ENCODE results near the gene DGKH. TPM values are rescaled to one million over a fixed set of nuclear protein-coding genes. Genes with fewer than 3 reads are reported as not detected.
A peak's percentile ranks its signal among the peaks of the same experiment; 100 is the strongest.

DGKH gene
- total RNA-seq, 1 donor from 2014 or later = 14.5 TPM

GRCh38 chr13:42271337-42272114 is 223.1 kb downstream of the DGKH start:
- peak overlapping the region; percentile 98 for H3K4me3 Mint-ChIP-seq (ENCODE audit: unreplicated experiment)
- no peaks in the 10 kb centered on the region for H3K27me3 Mint-ChIP-seq (ENCODE audit: unreplicated experiment)
- peak; percentile 98 for DNase-seq (ENCODE audit: extremely low spot score, unreplicated experiment)
- peak overlapping the region; percentile 96 for H3K27ac Mint-ChIP-seq (ENCODE audit: unreplicated experiment)
- H3K36me3 Mint-ChIP-seq (ENCODE audit: unreplicated experiment) = no peaks in the 10 kb centered on the region
- peaks cover 13% of the 10 kb centered on the region for H3K9me3 Mint-ChIP-seq (ENCODE audit: unreplicated experiment)
- H3K4me1 Mint-ChIP-seq (ENCODE audit: unreplicated experiment) = peaks cover 32% of the 10 kb centered on the region
- no peak for TF ChIP-seq CTCF (IDR thresholded peaks at IDR 0.05)

GRCh38 chr13:42272115-42272803 is 223.8 kb downstream of the DGKH start, which contains the start of gene AKAP11:
Gene AKAP11 (plus strand): TSS chr13:42272152. CDS start chr13:42286349, 14,197 bp downstream.
- Mint-ChIP-seq H3K36me3 (ENCODE audit: unreplicated experiment) (no peaks in the 10 kb centered on the region), H3K27ac (ENCODE audit: unreplicated experiment) (peak within 1 kb of the TSS; percentile 96), H3K9me3 (ENCODE audit: unreplicated experiment) (peaks cover 13% of the 10 kb centered on the region), H3K4me1 (ENCODE audit: unreplicated experiment) (peaks cover 27% of the 10 kb centered on the region), H3K4me3 (ENCODE audit: unreplicated experiment) (peak within 1 kb of the TSS; percentile 98), H3K27me3 (ENCODE audit: unreplicated experiment) (no peaks in the 10 kb centered on the region)
- TF ChIP-seq CTCF (IDR thresholded peaks at IDR 0.05) = no peak
- DNase-seq (ENCODE audit: extremely low spot score, unreplicated experiment) = peak; percentile 87

- DNase-seq (ENCODE audit: extremely low spot score, unreplicated experiment) = no peak
- Mint-ChIP-seq H3K27ac (ENCODE audit: unreplicated experiment) (peak overlapping the region; percentile 94), H3K4me1 (ENCODE audit: unreplicated experiment) (peaks cover 27% of the 10 kb centered on the region), H3K4me3 (ENCODE audit: unreplicated experiment) (peak overlapping the region; percentile 98), H3K36me3 (ENCODE audit: unreplicated experiment) (no peaks in the 10 kb centered on the region), H3K27me3 (ENCODE audit: unreplicated experiment) (no peaks in the 10 kb centered on the region), H3K9me3 (ENCODE audit: unreplicated experiment) (peaks cover 13% of the 10 kb centered on the region)
- TF ChIP-seq CTCF (IDR thresholded peaks at IDR 0.05) = no peak
Measured at GRCh38 chr13:42272804-42273175, 224.3 kb downstream of the DGKH start.

- no peaks in the 10 kb centered on the region for H3K27me3 Mint-ChIP-seq (ENCODE audit: unreplicated experiment)
- TF ChIP-seq CTCF (IDR thresholded peaks at IDR 0.05) = no peak
- no peak for DNase-seq (ENCODE audit: extremely low spot score, unreplicated experiment)
- no peak overlapping the region for H3K4me3 Mint-ChIP-seq (ENCODE audit: unreplicated experiment)
- no peak overlapping the region for H3K27ac Mint-ChIP-seq (ENCODE audit: unreplicated experiment)
- H3K36me3 Mint-ChIP-seq (ENCODE audit: unreplicated experiment) = no peaks in the 10 kb centered on the region
- H3K9me3 Mint-ChIP-seq (ENCODE audit: unreplicated experiment) = peaks cover 13% of the 10 kb centered on the region
- H3K4me1 Mint-ChIP-seq (ENCODE audit: unreplicated experiment) = peaks cover 29% of the 10 kb centered on the region
Measured at GRCh38 chr13:42274386-42275097, 226.1 kb downstream of the DGKH start.

GRCh38 chr13:42275098-42275471 is 226.6 kb downstream of the DGKH start:
- Mint-ChIP-seq H3K4me1 (ENCODE audit: unreplicated experiment) (peaks cover 29% of the 10 kb centered on the region), H3K4me3 (ENCODE audit: unreplicated experiment) (no peak overlapping the region), H3K9me3 (ENCODE audit: unreplicated experiment) (peaks cover 11% of the 10 kb centered on the region), H3K36me3 (ENCODE audit: unreplicated experiment) (no peaks in the 10 kb centered on the region), H3K27me3 (ENCODE audit: unreplicated experiment) (no peaks in the 10 kb centered on the region), H3K27ac (ENCODE audit: unreplicated experiment) (no peak overlapping the region)
- no peak for TF ChIP-seq CTCF (IDR thresholded peaks at IDR 0.05)
- no peak for DNase-seq (ENCODE audit: extremely low spot score, unreplicated experiment)
